Ishikawa (cell line): ENCODE results near the gene UBAC2.

Source experiments
- CEBPB ChIP-seq: IDR thresholded peaks from 2 replicates; pipeline ENCODE4 v1.6.1; 2012
- CREB1 ChIP-seq: IDR thresholded peaks from 2 replicates; pipeline ENCODE4 v1.6.1; 2012; ENCODE audit warnings: low read depth
- EGR1 ChIP-seq: IDR thresholded peaks from 2 replicates; pipeline ENCODE4 v1.6.1; 2012
- EP300 ChIP-seq: IDR thresholded peaks from 2 replicates; pipeline ENCODE4 v1.6.1; 2012; ENCODE audit warnings: borderline replicate concordance
- FOXM1 ChIP-seq: IDR thresholded peaks from 2 replicates; pipeline ENCODE4 v1.6.1; 2012; ENCODE audit warnings: low read depth, borderline replicate concordance
- MAX ChIP-seq: IDR thresholded peaks from 2 replicates; pipeline ENCODE4 v1.6.1; 2012
- NFIC ChIP-seq: IDR thresholded peaks from 2 replicates; pipeline ENCODE4 v1.6.1; 2012
- RAD21 ChIP-seq: IDR thresholded peaks from 2 replicates; pipeline ENCODE4 v1.6.1; 2012; ENCODE audit warnings: low read depth
- REST ChIP-seq: IDR thresholded peaks from 2 replicates; pipeline ENCODE4 v1.6.1; 2012; ENCODE audit warnings: low read depth, mild to moderate bottlenecking
- TAF1 ChIP-seq: IDR thresholded peaks from 2 replicates; pipeline ENCODE4 v1.6.1; 2012; ENCODE audit warnings: low read depth, mild to moderate bottlenecking
- TCF12 ChIP-seq: IDR thresholded peaks from 2 replicates; pipeline ENCODE4 v1.6.1; 2012; ENCODE audit warnings: low read depth
- TEAD4 ChIP-seq: IDR thresholded peaks from 2 replicates; pipeline ENCODE4 v1.6.1; 2012
- USF1 ChIP-seq: IDR thresholded peaks from 2 replicates; pipeline ENCODE4 v1.6.1; 2012
- YY1 ChIP-seq: IDR thresholded peaks from 2 replicates; pipeline ENCODE4 v1.6.1; 2012; ENCODE audit warnings: low read depth
- ZBTB7A ChIP-seq: IDR thresholded peaks from 2 replicates; pipeline ENCODE4 v1.6.1; 2012; ENCODE audit warnings: low read depth

The UBAC2 gene

GRCh38 chr13:99326012-99326411 is 125.4 kb downstream of the UBAC2 start:
- no peak for TF ChIP-seq ZBTB7A
- TF ChIP-seq NFIC, result no peak
- no peak for TF ChIP-seq TCF12
- no peak for TF ChIP-seq YY1
- no peak for TF ChIP-seq USF1
- no peak for TF ChIP-seq MAX
- no peak for TF ChIP-seq FOXM1
- TF ChIP-seq CEBPB, result no peak
- no peak for TF ChIP-seq EGR1
- TF ChIP-seq RAD21, result no peak
- no peak for TF ChIP-seq TEAD4

- no peak for TF ChIP-seq TCF12
- no peak for TF ChIP-seq TAF1
- TF ChIP-seq RAD21, result no peak
- TF ChIP-seq MAX, result no peak
- TF ChIP-seq REST, result no peak
- TF ChIP-seq EGR1, result no peak
- no peak for TF ChIP-seq ZBTB7A
- no peak for TF ChIP-seq TEAD4
- TF ChIP-seq YY1, result no peak
- no peak for TF ChIP-seq CREB1
- TF ChIP-seq USF1, result no peak
- no peak for TF ChIP-seq EP300
- TF ChIP-seq NFIC, result no peak
- TF ChIP-seq CEBPB, result no peak
- no peak for TF ChIP-seq FOXM1
Measured at GRCh38 chr13:99327126-99327525, 126.5 kb downstream of the UBAC2 start.

GRCh38 chr13:99327761-99328160 is 127.1 kb downstream of the UBAC2 start:
- no peak for TF ChIP-seq MAX
- TF ChIP-seq EP300, result no peak
- no peak for TF ChIP-seq CEBPB
- TF ChIP-seq TCF12, result no peak
- no peak for TF ChIP-seq CREB1

GRCh38 chr13:99329477-99329876 is 128.8 kb downstream of the UBAC2 start:
- no peak for TF ChIP-seq ZBTB7A
- TF ChIP-seq NFIC, result peak; percentile 40
- no peak for TF ChIP-seq YY1
- TF ChIP-seq TAF1, result no peak
- no peak for TF ChIP-seq TCF12

- TF ChIP-seq NFIC, result no peak
- TF ChIP-seq EGR1, result no peak
Measured at GRCh38 chr13:99330942-99331341, 130.3 kb downstream of the UBAC2 start.

GRCh38 chr13:99331881-99332293 is 131.2 kb downstream of the UBAC2 start:
- TF ChIP-seq EGR1 (no peak), USF1 (no peak), CEBPB (no peak), TCF12 (no peak), RAD21 (no peak), YY1 (no peak), ZBTB7A (no peak), REST (no peak), EP300 (no peak), FOXM1 (no peak), MAX (no peak), TAF1 (no peak), NFIC (no peak), CREB1 (no peak), TEAD4 (no peak)
